Measurements from ENCODE around the gene FBXO2. TPM values are rescaled to one million over a fixed set of nuclear protein-coding genes. Genes with fewer than 3 reads are reported as not detected.
A peak's percentile ranks its signal among the peaks of the same experiment; 100 is the strongest.

Gene FBXO2
- total RNA-seq, 1 donor from 2014 or later: not detected

GRCh38 chr1:11682287-11682771, 28.1 kb upstream of the FBXO2 start:
- no peak for DNase-seq (ENCODE audit: low read depth)

- peak; percentile 89 for DNase-seq (ENCODE audit: low read depth)
Measured at GRCh38 chr1:11681071-11681771, 27.0 kb upstream of the FBXO2 start, which contains the start of gene MAD2L2. Gene MAD2L2, minus strand, starts transcription at chr1:11681148. Its CDS starts 547 bp downstream, at chr1:11680601.

DNA sequence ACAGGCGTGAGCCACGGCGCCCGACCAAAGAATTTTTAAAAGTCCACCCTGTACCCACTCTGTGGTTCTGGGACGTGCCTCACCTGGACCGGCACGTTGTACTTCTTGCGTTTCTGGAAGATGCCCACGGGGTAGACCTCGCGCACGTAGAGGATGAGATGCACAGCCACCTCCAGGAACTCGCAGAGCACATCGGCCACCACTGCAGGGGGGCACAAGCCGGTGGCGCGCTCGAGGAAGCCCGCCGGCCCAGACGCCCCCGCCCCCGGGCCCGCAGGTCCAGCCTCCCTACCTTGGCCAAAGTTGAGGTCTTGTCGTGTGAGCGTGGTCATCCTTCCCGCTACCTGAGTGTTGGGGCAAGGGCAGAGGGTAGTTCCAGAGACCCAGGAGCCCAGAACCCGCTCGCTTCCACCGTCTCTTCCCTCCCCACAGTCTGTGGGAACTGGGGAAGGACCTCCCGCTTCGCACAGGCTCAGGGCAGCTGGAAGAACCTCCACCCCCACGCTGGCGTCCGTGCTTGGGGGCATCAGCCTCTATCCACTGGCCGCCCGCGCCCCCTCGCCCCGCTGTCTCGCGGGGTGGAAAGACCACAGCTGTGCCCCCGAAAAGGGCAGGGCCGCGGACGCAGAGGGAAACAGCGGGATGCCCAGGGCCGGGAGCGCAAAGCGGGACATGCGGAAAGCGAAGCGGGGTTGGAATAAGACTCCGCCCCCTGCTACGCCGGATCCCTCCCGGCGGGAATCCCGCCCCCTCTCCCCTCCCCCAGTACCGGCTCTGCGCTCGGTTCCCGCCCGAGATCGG, 26.2 kb upstream of the FBXO2 start:
- no peak for DNase-seq (ENCODE audit: low read depth)

DNA sequence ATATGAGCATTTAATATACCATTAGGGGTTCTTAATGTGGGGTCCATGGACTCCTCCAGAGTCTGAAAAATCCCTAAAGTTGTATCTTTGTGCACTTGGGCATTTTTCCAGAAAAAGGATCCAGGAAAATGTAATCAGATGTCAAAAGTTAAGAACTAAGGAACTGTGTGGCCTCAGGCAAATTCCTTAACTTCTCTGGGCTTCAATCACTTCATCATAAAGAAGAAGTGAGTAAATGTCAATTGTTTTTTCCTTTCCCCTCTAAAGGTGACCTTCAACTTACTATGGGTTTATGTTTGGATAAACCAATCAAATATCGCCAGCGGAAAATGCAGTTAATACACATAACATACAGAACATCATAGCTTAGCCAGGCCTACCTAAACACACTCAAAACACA, 24.2 kb upstream of the FBXO2 start:
- DNase-seq (ENCODE audit: low read depth): no peak

- no peak for DNase-seq (ENCODE audit: low read depth)
Measured at GRCh38 chr1:11676386-11677103, 22.3 kb upstream of the FBXO2 start.

GRCh38 chr1:11675325-11675724, 21.1 kb upstream of the FBXO2 start:
- DNase-seq (ENCODE audit: low read depth): no peak

DNA sequence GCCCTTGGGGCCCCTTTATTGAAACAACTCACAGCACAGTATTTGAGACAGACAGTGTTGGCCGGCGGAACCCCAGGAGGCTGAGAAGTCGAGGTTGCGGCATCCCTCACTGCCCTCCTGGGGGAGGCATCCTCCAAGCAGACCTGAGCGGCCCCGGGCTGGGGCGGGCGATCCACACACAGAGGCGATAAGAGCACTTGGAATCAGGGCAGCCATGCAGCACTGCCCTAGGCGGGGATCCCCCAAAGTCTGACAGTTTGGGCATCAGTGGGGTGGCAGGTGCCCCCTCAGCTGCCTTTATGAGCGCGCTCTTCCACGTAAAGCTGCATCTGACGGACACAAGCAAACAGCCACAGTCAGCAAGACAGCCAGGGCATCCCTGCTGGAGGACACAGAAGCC, 20.3 kb upstream of the FBXO2 start:
- no peak for DNase-seq (ENCODE audit: low read depth)

DNA sequence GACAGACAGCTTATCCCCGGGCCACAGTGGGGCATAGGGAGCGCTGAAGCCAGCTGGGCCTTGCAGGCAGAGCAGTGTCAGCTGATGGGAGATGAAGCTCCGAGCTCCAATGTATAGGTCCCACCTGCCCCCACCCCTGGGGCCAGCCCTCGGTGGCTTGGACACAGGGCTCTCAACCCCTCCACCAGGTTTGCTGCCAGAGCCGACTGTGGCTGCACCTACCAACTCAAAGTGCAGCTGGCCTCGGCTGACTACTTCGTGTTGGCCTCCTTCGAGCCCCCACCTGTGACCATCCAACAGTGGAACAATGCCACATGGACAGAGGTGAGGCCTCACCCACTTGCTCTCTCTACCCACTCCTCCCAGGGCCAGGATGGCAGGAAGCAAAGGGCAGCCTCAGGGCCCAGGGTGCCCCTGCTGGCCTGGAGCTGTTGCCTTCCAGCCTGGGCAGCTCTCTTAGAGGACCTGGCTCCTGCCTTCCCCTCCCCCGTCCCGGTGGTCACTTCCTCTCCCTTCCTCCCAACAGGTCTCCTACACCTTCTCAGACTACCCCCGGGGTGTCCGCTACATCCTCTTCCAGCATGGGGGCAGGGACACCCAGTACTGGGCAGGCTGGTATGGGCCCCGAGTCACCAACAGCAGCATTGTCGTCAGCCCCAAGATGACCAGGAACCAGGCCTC, 19.0 kb upstream of the FBXO2 start:
- no peak for DNase-seq (ENCODE audit: low read depth)

DNA sequence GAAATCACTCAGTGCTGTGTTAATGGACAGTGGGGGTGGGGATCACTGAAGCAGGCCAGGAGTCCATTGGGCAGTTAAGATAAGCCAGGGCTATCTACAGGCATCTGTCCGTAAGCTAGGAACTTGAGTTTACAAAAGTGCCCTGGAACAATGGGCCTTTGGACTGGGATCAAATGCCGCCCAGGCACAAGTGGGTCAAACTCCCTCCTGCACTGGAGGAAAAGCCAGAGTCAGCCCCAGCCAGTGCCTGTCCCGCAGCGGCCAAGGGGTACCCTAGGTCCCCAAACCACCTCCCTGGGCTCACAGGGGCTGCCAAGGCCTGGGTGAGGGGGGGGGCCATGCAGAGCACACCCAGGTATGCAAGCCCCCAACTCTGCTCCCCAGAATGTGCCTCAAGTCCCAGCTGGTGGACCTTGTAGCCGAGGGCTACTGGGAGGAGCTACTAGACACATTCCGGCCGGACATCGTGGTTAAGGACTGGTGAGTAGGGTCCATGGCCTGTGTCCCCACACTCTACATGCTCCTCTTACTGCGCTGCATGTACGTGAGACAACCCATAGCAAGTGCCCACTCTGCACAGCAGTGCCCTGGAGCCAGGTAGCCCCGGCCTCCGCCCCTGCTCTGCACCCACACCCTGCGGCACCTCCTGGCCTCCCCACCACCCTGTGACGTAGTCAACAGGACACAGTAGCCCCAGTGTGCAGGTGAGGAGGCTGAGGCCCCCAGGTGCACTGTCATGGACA, 17.5 kb upstream of the FBXO2 start:
- DNase-seq (ENCODE audit: low read depth): no peak

DNA sequence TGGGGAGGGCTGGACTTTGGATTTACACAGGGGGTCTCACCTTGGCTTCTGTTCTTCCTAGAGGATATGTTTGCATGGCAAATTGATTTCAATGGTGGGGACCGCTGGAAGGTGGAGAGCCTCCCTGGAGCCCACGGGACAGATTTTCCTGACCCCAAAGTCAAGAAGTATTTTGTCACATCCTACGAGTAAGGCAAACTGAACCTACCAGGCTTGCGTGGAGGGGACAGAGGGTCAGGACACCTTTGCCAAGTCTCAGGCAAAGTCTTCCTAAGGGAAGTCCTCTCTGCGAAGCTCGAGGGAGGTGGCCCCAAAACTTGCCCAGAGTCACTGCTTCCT, 16.9 kb upstream of the FBXO2 start:
- DNase-seq (ENCODE audit: low read depth): no peak

GRCh38 chr1:11670747-11671146, 16.5 kb upstream of the FBXO2 start:
- no peak for DNase-seq (ENCODE audit: low read depth)

- no peak for DNase-seq (ENCODE audit: low read depth)
Measured at GRCh38 chr1:11668516-11668915, 14.3 kb upstream of the FBXO2 start.

- peak; percentile 23 for DNase-seq (ENCODE audit: low read depth)
Measured at GRCh38 chr1:11664336-11665065, 10.3 kb upstream of the FBXO2 start.

- DNase-seq (ENCODE audit: low read depth): no peak
Measured at GRCh38 chr1:11661103-11661502, 6.9 kb upstream of the FBXO2 start.

- no peak for DNase-seq (ENCODE audit: low read depth)
Measured at GRCh38 chr1:11659748-11660147, 5.5 kb upstream of the FBXO2 start.

DNA sequence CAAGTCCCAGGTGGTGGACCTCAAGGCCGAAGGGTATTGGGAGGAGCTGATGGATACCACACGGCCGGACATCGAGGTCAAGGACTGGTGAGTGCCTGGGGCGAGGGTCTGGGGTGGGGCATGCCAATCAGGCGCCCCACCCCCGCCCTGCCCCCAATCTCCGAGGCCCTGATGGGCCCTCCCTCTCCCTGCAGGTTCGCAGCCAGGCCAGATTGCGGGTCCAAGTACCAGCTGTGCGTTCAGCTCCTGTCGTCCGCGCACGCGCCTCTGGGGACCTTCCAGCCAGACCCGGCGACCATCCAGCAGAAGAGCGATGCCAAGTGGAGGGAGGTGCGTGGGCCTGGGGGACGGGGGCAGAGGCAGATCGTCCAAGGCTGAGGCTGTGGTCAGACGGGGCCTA, 4.3 kb upstream of the FBXO2 start:
- no peak for DNase-seq (ENCODE audit: low read depth)

GRCh38 chr1:11657654-11658053, 3.4 kb upstream of the FBXO2 start:
- DNase-seq (ENCODE audit: low read depth): no peak

- DNase-seq (ENCODE audit: low read depth): no peak
Measured at GRCh38 chr1:11654939-11655808, 945 bp upstream of the FBXO2 start.

GRCh38 chr1:11653861-11654136, 430 bp downstream of the FBXO2 start:
- no peak for DNase-seq (ENCODE audit: low read depth)
